Measurements from ENCODE around the gene EGFR.

EGFR gene

GRCh38 chr7:55081472-55082227 is 62.8 kb downstream of the EGFR start:
- DNase-seq (ENCODE audit: low spot score), result no peak

GRCh38 chr7:55082228-55082603 is 63.4 kb downstream of the EGFR start:
- DNase-seq (ENCODE audit: low spot score), result no peak

- no peak for DNase-seq (ENCODE audit: low spot score)
These were observed 64.4 kb downstream of the EGFR start for GRCh38 chr7:55083206-55083605.

- no peak for DNase-seq (ENCODE audit: low spot score)
These were observed 65.5 kb downstream of the EGFR start for GRCh38 chr7:55084307-55084706.

- no peak for DNase-seq (ENCODE audit: low spot score)
These were observed 66.9 kb downstream of the EGFR start for GRCh38 chr7:55085511-55086412.

- DNase-seq (ENCODE audit: low spot score), result no peak
These were observed 67.8 kb downstream of the EGFR start for GRCh38 chr7:55086413-55087201.

- DNase-seq (ENCODE audit: low spot score), result no peak
These were observed 68.7 kb downstream of the EGFR start for GRCh38 chr7:55087521-55087961.

GRCh38 chr7:55088107-55088506 is 69.3 kb downstream of the EGFR start:
- DNase-seq (ENCODE audit: low spot score), result no peak

GRCh38 chr7:55088620-55089019 is 69.8 kb downstream of the EGFR start:
- DNase-seq (ENCODE audit: low spot score), result no peak

GRCh38 chr7:55092186-55092974 is 73.6 kb downstream of the EGFR start:
- DNase-seq (ENCODE audit: low spot score), result no peak

GRCh38 chr7:55092975-55093373 is 74.2 kb downstream of the EGFR start:
- no peak for DNase-seq (ENCODE audit: low spot score)

- no peak for DNase-seq (ENCODE audit: low spot score)
These were observed 74.9 kb downstream of the EGFR start for GRCh38 chr7:55093674-55094073.

GRCh38 chr7:55094092-55094690 is 75.4 kb downstream of the EGFR start:
- no peak for DNase-seq (ENCODE audit: low spot score)

GRCh38 chr7:55095672-55096071 is 76.9 kb downstream of the EGFR start:
- no peak for DNase-seq (ENCODE audit: low spot score)

- no peak for DNase-seq (ENCODE audit: low spot score)
These were observed 77.5 kb downstream of the EGFR start for GRCh38 chr7:55096323-55096722.

GRCh38 chr7:55097100-55097499 is 78.3 kb downstream of the EGFR start:
- no peak for DNase-seq (ENCODE audit: low spot score)

GRCh38 chr7:55099066-55099820 is 80.4 kb downstream of the EGFR start:
- DNase-seq (ENCODE audit: low spot score), result peak; percentile 11

- no peak for DNase-seq (ENCODE audit: low spot score)
These were observed 81.2 kb downstream of the EGFR start for GRCh38 chr7:55099821-55100543.

GRCh38 chr7:55100544-55101327 is 81.9 kb downstream of the EGFR start:
- no peak for DNase-seq (ENCODE audit: low spot score)

Measured in cerebellar cortex (tissue), 1 donor.